Measurements from ENCODE around the gene TINAGL1.

The TINAGL1 gene

GRCh38 chr1:31580891-31581603 is 4.7 kb downstream of the TINAGL1 start:
- H3K27ac ChIP-seq = no peak overlapping the region
- no peak for TF ChIP-seq ZFX (IDR thresholded peaks at IDR 0.05; ENCODE audit: borderline replicate concordance)
- no peak for TF ChIP-seq CTCF (IDR thresholded peaks at IDR 0.05)

- no peak for TF ChIP-seq ZFX (IDR thresholded peaks at IDR 0.05; ENCODE audit: borderline replicate concordance)
- TF ChIP-seq CTCF (IDR thresholded peaks at IDR 0.05) = no peak
- H3K27ac ChIP-seq = no peak overlapping the region
These were observed 5.8 kb downstream of the TINAGL1 start for GRCh38 chr1:31581821-31582810.

- H3K27ac ChIP-seq = peak overlapping the region; percentile 56; the same call in 1 of the 2 replicates
- TF ChIP-seq ZFX (IDR thresholded peaks at IDR 0.05; ENCODE audit: borderline replicate concordance) (no peak), CTCF (IDR thresholded peaks at IDR 0.05) (no peak)
These were observed 7.0 kb downstream of the TINAGL1 start for GRCh38 chr1:31583082-31583994.

- no peak for TF ChIP-seq ZFX (IDR thresholded peaks at IDR 0.05; ENCODE audit: borderline replicate concordance)
- no peak for TF ChIP-seq CTCF (IDR thresholded peaks at IDR 0.05)
- H3K27ac ChIP-seq = peak overlapping the region; percentile 56
These were observed 7.9 kb downstream of the TINAGL1 start for GRCh38 chr1:31583995-31584868.

GRCh38 chr1:31584869-31585735 is 8.8 kb downstream of the TINAGL1 start:
- H3K27ac ChIP-seq = peak overlapping the region; percentile 56; the same call in 1 of the 2 replicates
- TF ChIP-seq ZFX (IDR thresholded peaks at IDR 0.05; ENCODE audit: borderline replicate concordance) (no peak), CTCF (IDR thresholded peaks at IDR 0.05) (no peak)

All from 22Rv1 (cell line).